ENCODE measurements around the gene WASHC2A. TPM values are rescaled to one million over a fixed set of nuclear protein-coding genes. Genes with fewer than 3 reads are reported as not detected.
"Not testable (repeated sequence)": the region's sequence is repeated elsewhere in the genome, so short reads cannot be mapped to it uniquely, and the experiment has no call there.

The WASHC2A gene
- total RNA-seq, 1 donor from 2014 or later = 53.6 TPM

DNA sequence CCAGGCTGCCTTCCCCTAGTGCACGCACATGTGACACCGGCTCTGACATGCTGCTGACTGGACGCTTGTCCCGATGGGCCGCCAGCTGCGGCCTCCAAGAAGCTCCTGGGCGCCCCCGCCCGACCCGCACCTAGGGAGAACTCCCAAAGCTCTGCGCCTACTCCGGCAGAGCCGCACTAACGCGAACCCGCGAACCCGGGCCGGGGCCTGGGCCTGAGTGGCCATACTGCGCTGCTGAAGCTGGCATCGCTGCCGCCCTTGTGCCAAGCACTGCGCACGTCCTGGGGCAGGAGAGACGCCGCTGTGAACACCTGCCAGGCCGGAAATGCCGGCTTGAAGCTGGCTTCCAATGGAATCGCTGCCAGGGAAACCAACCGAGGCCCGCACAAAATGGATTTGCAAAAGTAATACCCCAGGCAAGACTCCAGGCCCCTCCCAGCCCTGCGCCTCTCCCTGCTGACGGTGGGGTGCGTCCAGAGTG lies 85.1 kb downstream of the WASHC2A start:
- no peaks in the 10 kb centered on the region for H3K36me3 ChIP-seq
- ATAC-seq (peak; percentile 61), DNase-seq (peak; percentile 63)
- peak overlapping the region; percentile 8 for H3K4me3 ChIP-seq
- no peaks in the 10 kb centered on the region for H3K4me1 ChIP-seq
- H3K27ac ChIP-seq = no peak overlapping the region
- TF ChIP-seq, protein P1, sequence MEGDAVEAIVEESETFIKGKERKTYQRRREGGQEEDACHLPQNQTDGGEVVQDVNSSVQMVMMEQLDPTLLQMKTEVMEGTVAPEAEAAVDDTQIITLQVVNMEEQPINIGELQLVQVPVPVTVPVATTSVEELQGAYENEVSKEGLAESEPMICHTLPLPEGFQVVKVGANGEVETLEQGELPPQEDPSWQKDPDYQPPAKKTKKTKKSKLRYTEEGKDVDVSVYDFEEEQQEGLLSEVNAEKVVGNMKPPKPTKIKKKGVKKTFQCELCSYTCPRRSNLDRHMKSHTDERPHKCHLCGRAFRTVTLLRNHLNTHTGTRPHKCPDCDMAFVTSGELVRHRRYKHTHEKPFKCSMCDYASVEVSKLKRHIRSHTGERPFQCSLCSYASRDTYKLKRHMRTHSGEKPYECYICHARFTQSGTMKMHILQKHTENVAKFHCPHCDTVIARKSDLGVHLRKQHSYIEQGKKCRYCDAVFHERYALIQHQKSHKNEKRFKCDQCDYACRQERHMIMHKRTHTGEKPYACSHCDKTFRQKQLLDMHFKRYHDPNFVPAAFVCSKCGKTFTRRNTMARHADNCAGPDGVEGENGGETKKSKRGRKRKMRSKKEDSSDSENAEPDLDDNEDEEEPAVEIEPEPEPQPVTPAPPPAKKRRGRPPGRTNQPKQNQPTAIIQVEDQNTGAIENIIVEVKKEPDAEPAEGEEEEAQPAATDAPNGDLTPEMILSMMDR (IDR thresholded peaks at IDR 0.05) = no peak
- no peaks in the 10 kb centered on the region for H3K27me3 ChIP-seq
- no peaks in the 10 kb centered on the region for H3K9me3 ChIP-seq
- intact Hi-C loops (cut with DNase I) = no loop called here

DNA sequence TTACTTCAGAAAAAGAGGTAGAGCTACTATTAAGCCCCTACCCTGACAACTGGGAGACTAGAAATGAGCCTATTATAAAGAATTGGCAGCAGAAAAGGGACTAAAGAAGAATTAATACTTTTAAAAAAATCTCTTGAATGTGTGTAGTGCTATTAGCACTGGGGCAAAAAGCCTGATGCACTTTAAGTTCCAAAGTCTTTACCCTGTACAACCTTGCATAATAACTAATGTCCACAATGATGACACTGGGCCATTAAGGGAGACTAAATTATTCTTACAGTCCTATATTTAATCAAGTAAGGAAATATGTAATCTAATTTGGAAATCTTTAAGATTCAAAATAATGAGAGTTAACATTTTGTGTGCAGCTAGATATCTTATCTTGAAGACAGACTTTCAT lies 90.1 kb downstream of the WASHC2A start:
- DNase-seq; ATAC-seq; H3K27me3 ChIP-seq; H3K27ac ChIP-seq; H3K4me1 ChIP-seq; H3K36me3 ChIP-seq; intact Hi-C loops (cut with DNase I); H3K4me3 ChIP-seq; H3K9me3 ChIP-seq: not testable (repeated sequence)

DNA sequence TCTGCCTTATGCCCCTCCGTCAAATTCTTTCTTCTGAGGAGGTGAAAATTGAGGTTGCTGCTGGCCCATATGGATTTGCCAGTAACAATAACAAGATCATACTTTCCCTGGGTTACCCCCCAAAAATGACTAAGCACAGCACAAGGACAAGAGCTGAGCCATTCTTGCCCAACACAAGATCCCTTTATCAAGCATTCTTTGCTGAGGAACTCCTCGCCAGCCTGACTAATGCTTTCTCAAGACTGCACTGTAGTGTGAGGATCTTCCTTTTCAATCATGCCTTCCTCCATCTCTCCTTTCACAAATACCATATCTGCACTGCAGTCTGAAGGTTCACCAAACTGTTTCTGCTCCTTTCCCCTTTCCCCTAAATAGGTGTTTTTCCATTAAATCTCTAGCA lies 92.1 kb downstream of the WASHC2A start:
- DNase-seq; H3K27ac ChIP-seq; H3K9me3 ChIP-seq; H3K27me3 ChIP-seq; H3K4me1 ChIP-seq; H3K4me3 ChIP-seq; H3K36me3 ChIP-seq; ATAC-seq; intact Hi-C loops (cut with DNase I): not testable (repeated sequence)

DNA sequence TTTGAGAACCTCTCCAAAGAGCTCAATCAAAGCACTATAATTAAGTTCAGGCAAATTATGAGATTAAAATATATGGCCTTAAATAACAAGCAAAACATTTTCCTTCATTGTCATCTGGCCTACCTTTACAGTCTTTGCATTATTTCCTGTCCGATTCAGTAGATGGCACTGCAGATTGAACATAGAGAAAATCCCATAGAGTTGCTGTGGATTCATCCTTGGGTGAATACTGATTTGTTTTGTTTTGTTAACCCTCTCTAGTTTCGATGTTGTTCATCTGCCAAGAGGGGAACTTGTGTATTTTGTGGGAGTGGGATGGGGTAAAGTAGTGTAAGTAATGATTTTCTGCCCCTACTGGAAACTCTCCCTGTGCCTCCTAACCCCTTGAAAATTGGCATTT lies 97.3 kb downstream of the WASHC2A start:
- intact Hi-C loops (cut with DNase I); H3K4me1 ChIP-seq: not testable (repeated sequence)

DNA sequence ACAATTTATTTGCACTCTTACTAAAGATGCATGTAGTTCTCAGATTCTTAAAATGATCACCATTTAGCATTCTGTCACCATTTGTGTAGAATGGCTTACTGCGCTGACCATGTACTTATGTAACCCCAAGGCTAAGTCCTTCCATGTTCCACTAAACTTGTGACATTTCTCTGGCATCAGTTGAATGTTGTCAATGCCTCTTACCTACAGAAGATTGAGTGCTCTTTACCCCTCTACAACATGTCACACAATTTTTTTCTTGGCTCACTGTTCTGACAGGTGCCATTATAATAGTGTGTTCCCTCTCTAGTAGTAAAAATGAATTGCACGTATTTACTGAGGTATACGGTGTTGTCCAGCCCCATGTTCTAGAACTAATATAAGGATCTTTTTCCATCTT lies 100.1 kb downstream of the WASHC2A start:
- H3K4me3 ChIP-seq; H3K4me1 ChIP-seq; intact Hi-C loops (cut with DNase I); H3K9me3 ChIP-seq; DNase-seq; H3K27me3 ChIP-seq; H3K27ac ChIP-seq; H3K36me3 ChIP-seq: not testable (repeated sequence)
- peak; percentile 72 for ATAC-seq

More for the DNA sequence above, 97.3 kb downstream of the WASHC2A start:
- H3K9me3 ChIP-seq, H3K27ac ChIP-seq, ATAC-seq, H3K4me3 ChIP-seq, H3K36me3 ChIP-seq, H3K27me3 ChIP-seq, DNase-seq: not testable (repeated sequence)

DNA sequence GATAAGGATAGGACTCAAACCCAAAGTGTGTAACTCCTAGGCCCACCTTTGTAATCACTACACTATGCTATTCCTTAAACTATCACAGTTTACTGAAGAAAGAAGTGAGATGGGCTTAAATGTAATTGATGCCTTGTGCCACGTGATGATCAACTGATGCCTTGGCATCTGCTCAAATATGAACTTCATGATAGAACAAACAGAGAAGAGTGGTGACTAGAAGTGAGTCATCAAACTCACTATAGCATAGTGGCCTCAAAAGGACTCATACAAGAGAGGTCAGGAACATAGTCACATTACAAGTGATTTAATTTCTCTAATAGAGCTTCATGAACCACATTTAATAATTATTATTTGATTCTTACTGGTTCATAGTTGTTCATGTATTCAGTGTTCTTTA lies 101.8 kb downstream of the WASHC2A start:
- ATAC-seq; H3K4me1 ChIP-seq; H3K4me3 ChIP-seq; H3K27ac ChIP-seq; H3K9me3 ChIP-seq; DNase-seq; H3K27me3 ChIP-seq; H3K36me3 ChIP-seq; intact Hi-C loops (cut with DNase I): not testable (repeated sequence)

DNA sequence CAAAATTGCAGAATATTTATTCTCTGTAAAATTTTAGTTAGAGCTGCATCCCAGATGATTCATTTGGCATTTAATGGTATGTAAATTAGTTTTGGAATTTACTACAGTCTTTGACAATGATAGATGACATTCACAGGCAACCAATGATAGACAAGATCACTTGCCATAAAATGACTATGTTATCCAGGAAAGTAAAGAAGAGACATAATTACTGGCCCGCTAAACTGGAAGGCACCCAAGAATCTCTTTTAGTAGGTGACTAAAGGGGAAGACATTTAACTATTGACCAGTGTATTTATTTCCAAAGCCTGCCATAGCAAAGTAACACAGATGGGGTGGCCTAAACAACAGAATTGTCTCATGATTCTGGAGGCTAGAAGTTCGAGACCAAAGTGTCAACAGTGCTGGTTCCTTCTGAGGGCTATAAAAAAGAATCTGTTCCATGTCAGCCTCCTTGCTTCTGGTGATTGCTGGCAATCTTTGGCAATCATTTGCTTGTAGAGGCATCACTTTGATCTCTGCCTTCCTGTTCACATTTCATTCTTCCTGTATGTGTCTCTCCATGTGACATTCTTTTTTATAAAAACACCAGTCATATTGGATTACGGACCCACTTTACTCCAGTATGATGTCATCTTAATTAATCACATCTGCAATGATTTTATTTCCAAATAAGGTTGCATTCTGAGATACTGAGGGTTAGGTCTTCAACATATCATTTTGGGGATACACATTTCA lies 107.2 kb downstream of the WASHC2A start:
- H3K27ac ChIP-seq; DNase-seq; H3K9me3 ChIP-seq; H3K27me3 ChIP-seq; intact Hi-C loops (cut with DNase I); H3K36me3 ChIP-seq; H3K4me3 ChIP-seq; ATAC-seq; H3K4me1 ChIP-seq: not testable (repeated sequence)

Other genes starting within 250 kb of the WASHC2A start
- gene PARG, start 125.9 kb upstream of the WASHC2A start, total RNA-seq = 22.2 TPM
- 15.3 TPM for gene TIMM23B, start 125.9 kb upstream of the WASHC2A start, total RNA-seq
- gene AGAP6, start 79.5 kb upstream of the WASHC2A start, total RNA-seq = 15.7 TPM
- gene ASAH2, start 183.6 kb downstream of the WASHC2A start, total RNA-seq = 1.5 TPM